Stimulated activated CD4-positive, alpha-beta T cell treated with anti-CD3 and anti-CD28 coated beads, TNF-alpha, amount 100 ng/mL, for 24 hours (primary cell): ENCODE measurements around the gene SLC16A8.

Experiments used
- DNase-seq, 3 experiments: peaks; one replicate each; pipeline ENCODE4 v3.0.0-alpha.2; 2020; ENCODE audit warnings: low read depth in 3 of 3

Gene SLC16A8

GRCh38 chr22:38114484-38115398 is 30.8 kb upstream of the SLC16A8 start:
- DNase-seq, result peak; percentile 42 to 76 (median 55)

GRCh38 chr22:38112381-38112780 is 28.4 kb upstream of the SLC16A8 start:
- no peak for DNase-seq

- no peak for DNase-seq
Observed at GRCh38 chr22:38111925-38112355, 28.0 kb upstream of the SLC16A8 start.

- DNase-seq, result no peak
Observed at GRCh38 chr22:38110863-38111852, 27.2 kb upstream of the SLC16A8 start.

- no peak for DNase-seq
Observed at GRCh38 chr22:38110008-38110862, 26.3 kb upstream of the SLC16A8 start, which contains the start of gene BAIAP2L2. Gene BAIAP2L2 (minus strand): TSS chr22:38110684. CDS start chr22:38110525, 159 bp downstream.

- DNase-seq, result no peak
Observed at GRCh38 chr22:38109371-38110001, 25.5 kb upstream of the SLC16A8 start.

- DNase-seq, result no peak
Observed at GRCh38 chr22:38108561-38109319, 24.8 kb upstream of the SLC16A8 start.

GRCh38 chr22:38107692-38108515 is 23.9 kb upstream of the SLC16A8 start:
- no peak for DNase-seq

- no peak for DNase-seq
Observed at GRCh38 chr22:38106814-38107578, 23.0 kb upstream of the SLC16A8 start.

GRCh38 chr22:38104084-38104483 is 20.1 kb upstream of the SLC16A8 start:
- no peak for DNase-seq

- DNase-seq, result no peak
Observed at GRCh38 chr22:38103641-38104040, 19.7 kb upstream of the SLC16A8 start.

- no peak for DNase-seq
Observed at GRCh38 chr22:38098410-38099249, 14.6 kb upstream of the SLC16A8 start.

GRCh38 chr22:38097557-38098409 is 13.8 kb upstream of the SLC16A8 start:
- DNase-seq, result no peak

- no peak for DNase-seq
Observed at GRCh38 chr22:38097058-38097457, 13.1 kb upstream of the SLC16A8 start.

GRCh38 chr22:38089474-38089851 is 5.5 kb upstream of the SLC16A8 start:
- DNase-seq, result no peak
